Endodermal cell (in vitro differentiated cells): ENCODE measurements around the gene KLF15. TPM values are rescaled to one million over a fixed set of nuclear protein-coding genes. Genes with fewer than 3 reads are reported as not detected.

ENCODE experiments used
- DNase-seq: peaks from one replicate; pipeline ENCODE4 v3.0.0-alpha.2; 2017
- H3K27ac ChIP-seq: 2 replicates; pipeline ENCODE4 v1.5.1; 2013; ENCODE audit warnings: mild to moderate bottlenecking, low read depth, low read length, moderate library complexity
- H3K27me3 ChIP-seq: 2 replicates; pipeline ENCODE4 v1.6.1; 2013; ENCODE audit warnings: mild to moderate bottlenecking, low read length, moderate library complexity; ENCODE audit not compliant: insufficient read depth, control insufficient read depth, poor library complexity, severe bottlenecking
- H3K36me3 ChIP-seq: 2 replicates; pipeline ENCODE4 v1.7.0; 2013; ENCODE audit warnings: mild to moderate bottlenecking, low read length, moderate library complexity; ENCODE audit not compliant: control insufficient read depth, insufficient read depth
- H3K4me1 ChIP-seq: one replicate; pipeline ENCODE4 v1.7.0; 2013; ENCODE audit warnings: low read length; ENCODE audit not compliant: control insufficient read depth, insufficient read depth
- H3K4me3 ChIP-seq: 2 replicates; pipeline ENCODE4 v1.5.1; 2013; ENCODE audit warnings: mild to moderate bottlenecking, low read length, moderate library complexity
- H3K9ac ChIP-seq: 2 replicates; pipeline ENCODE4 v1.6.1; 2013; ENCODE audit warnings: mild to moderate bottlenecking, low read length, moderate library complexity; ENCODE audit not compliant: poor library complexity, severe bottlenecking; ENCODE audit errors: extremely low read depth
- H3K9me3 ChIP-seq: 2 replicates; pipeline ENCODE4 v1.6.1; 2013; ENCODE audit warnings: mild to moderate bottlenecking, low read length, moderate library complexity; ENCODE audit not compliant: control insufficient read depth
- H3K27ac Mint-ChIP-seq: 2 replicates; pipeline ENCODE4 v1.8.0; 2020; ENCODE audit warnings: mixed read lengths
- H3K27me3 Mint-ChIP-seq: 2 replicates; pipeline ENCODE4 v1.8.0; 2021; ENCODE audit warnings: mild to moderate bottlenecking, mixed read lengths; ENCODE audit not compliant: insufficient read depth
- H3K36me3 Mint-ChIP-seq: 2 replicates; pipeline ENCODE4 v1.8.0; 2020; ENCODE audit warnings: low read depth, mixed read lengths
- H3K4me1 Mint-ChIP-seq: 2 replicates; pipeline ENCODE4 v1.8.0; 2020; ENCODE audit warnings: mixed read lengths
- H3K4me3 Mint-ChIP-seq: 2 replicates; pipeline ENCODE4 v1.8.0; 2020; ENCODE audit warnings: mild to moderate bottlenecking, moderate library complexity, mixed read lengths
- H3K9me3 Mint-ChIP-seq: 2 replicates; pipeline ENCODE4 v1.8.0; 2020; ENCODE audit warnings: mild to moderate bottlenecking, mixed read lengths
- CTCF ChIP-seq: fragments of 200-600 bp; sonication (generic); conservative IDR thresholded peaks from 2 replicates; pipeline ENCODE4 v1.5.0; 2021; ENCODE audit warnings: antibody characterized with exemption, mild to moderate bottlenecking
- WGBS, 2 experiments: methylation state at CpG; one replicate each; pipeline versions ENCODE4 v1.1.5 to v1.1.7; 2013; ENCODE audit warnings: missing lambda C conversion rate in 2 of 2, mixed read lengths in 1 of 2; ENCODE audit not compliant: insufficient coverage in 1 of 2, insufficient read length in 1 of 2; 5-methylcytosine and 5-hydroxymethylcytosine counted together
- total RNA-seq, 2 donors: library from RNA; stranded (reverse); fragmentation: NEBNext Ultra II Directional in 1 of 2; extraction: Animal tissue kit (Norgen Biotek cat#: 25700) in 1 of 2; gene quantifications; 2 replicates in 1 of 2; 3 replicates in 1 of 2; pipeline ENCODE4 v1.2.1, GENCODE V29; 2021

KLF15 gene
- total RNA-seq, 2 donors from 2014 or later: 20.7 to 31.1 TPM

DNA sequence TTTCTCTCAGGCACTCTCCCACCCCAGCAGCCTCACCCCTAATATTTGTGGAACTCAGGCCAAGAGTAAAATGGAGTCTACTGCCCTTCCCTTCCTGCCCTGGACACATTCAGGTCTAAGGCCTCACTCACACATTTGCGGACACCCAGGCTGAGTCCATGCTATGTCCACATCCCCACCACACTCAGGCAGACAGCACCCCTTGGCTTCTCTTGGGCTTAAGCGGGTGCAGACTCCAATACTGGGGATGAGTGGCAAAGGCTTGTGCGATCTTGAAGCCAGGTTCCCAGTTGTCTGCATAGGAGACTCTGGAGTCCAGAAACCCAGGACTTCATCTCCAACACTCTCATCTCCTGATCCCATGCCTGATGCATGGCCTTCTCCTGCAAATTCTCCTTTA, 20.0 kb upstream of the KLF15 start:
- 94 to 100% methylated on average over 1 to 3 of the region's 3 CpGs for WGBS, 2 experiments
- no peak overlapping the region for H3K27ac Mint-ChIP-seq

GRCh38 chr3:126376444-126376843, 19.2 kb upstream of the KLF15 start:
- no peaks in the 10 kb centered on the region for H3K27me3 Mint-ChIP-seq
- H3K4me3 ChIP-seq: no peak overlapping the region
- H3K27me3 ChIP-seq: no peaks in the 10 kb centered on the region
- H3K9me3 Mint-ChIP-seq: no peaks in the 10 kb centered on the region
- no peak for DNase-seq
- H3K4me1 Mint-ChIP-seq: peaks cover 2% of the 10 kb centered on the region
- no peak overlapping the region for H3K27ac Mint-ChIP-seq
- H3K36me3 Mint-ChIP-seq: no peaks in the 10 kb centered on the region
- no peaks in the 10 kb centered on the region for H3K9me3 ChIP-seq
- H3K27ac ChIP-seq: no peak overlapping the region
- H3K9ac ChIP-seq: no peak overlapping the region
- H3K36me3 ChIP-seq: no peaks in the 10 kb centered on the region
- no peak for TF ChIP-seq CTCF
- no peaks in the 10 kb centered on the region for H3K4me1 ChIP-seq
- H3K4me3 Mint-ChIP-seq: no peak overlapping the region
- whole genome bisulfite sequencing, 2 experiments: 63 to 73% methylated on average over 3 of the region's 3 CpGs

More for the DNA sequence above, 20.0 kb upstream of the KLF15 start:
- H3K4me1 ChIP-seq: no peaks in the 10 kb centered on the region
- H3K36me3 Mint-ChIP-seq: no peaks in the 10 kb centered on the region
- H3K27me3 ChIP-seq: no peaks in the 10 kb centered on the region
- no peaks in the 10 kb centered on the region for H3K27me3 Mint-ChIP-seq
- no peak for TF ChIP-seq CTCF
- DNase-seq: no peak
- H3K27ac ChIP-seq: no peak overlapping the region
- H3K4me3 Mint-ChIP-seq: no peak overlapping the region
- H3K9ac ChIP-seq: no peak overlapping the region
- H3K9me3 ChIP-seq: no peaks in the 10 kb centered on the region
- H3K9me3 Mint-ChIP-seq: no peaks in the 10 kb centered on the region
- H3K4me1 Mint-ChIP-seq: peaks cover 2% of the 10 kb centered on the region
- no peaks in the 10 kb centered on the region for H3K36me3 ChIP-seq
- no peak overlapping the region for H3K4me3 ChIP-seq

DNA sequence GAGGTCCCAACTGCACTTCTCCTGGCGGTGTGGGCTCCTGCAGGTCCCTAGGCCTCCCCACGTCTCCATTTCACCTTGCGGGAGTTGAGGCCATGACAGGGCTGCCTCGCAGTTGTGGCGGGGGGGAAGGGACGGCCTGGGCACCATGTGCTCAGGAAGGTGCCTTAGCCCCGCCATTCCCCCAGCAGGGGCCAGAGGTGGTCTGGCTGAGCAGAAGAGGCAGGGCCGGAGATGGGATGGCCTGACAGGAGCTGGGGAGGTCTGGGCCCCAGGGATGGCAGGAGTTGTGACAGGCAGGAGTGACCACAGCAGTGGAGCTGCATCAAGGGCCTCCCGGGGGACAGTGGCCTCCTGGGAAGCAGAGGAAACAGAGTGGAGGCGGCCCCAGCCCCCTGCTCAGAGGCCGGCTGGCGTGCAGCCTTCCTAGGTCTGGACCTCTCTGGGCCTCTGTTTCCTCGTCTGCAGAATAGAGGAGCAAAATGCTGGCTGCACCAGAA, 18.7 kb upstream of the KLF15 start:
- Histone ChIP-seq H3K4me3 (no peak overlapping the region), H3K9ac (no peak overlapping the region), H3K36me3 (no peaks in the 10 kb centered on the region), H3K4me1 (no peaks in the 10 kb centered on the region), H3K27me3 (no peaks in the 10 kb centered on the region), H3K27ac (no peak overlapping the region), H3K9me3 (no peaks in the 10 kb centered on the region)
- no peak for DNase-seq
- Mint-ChIP-seq H3K27me3 (no peaks in the 10 kb centered on the region), H3K27ac (no peak overlapping the region), H3K4me1 (peaks cover 2% of the 10 kb centered on the region), H3K36me3 (no peaks in the 10 kb centered on the region), H3K9me3 (peaks cover 3% of the 10 kb centered on the region), H3K4me3 (no peak overlapping the region)
- no peak for TF ChIP-seq CTCF
- WGBS, 2 experiments: 78 to 87% methylated on average over 6 to 13 of the region's 13 CpGs
